OCI-M2 (cell line): ENCODE measurements around the gene RNASEH2A.

ENCODE experiments used
- DNase-seq: peaks from one replicate; lab custom pipeline; 2025; ENCODE audit not compliant: unreplicated experiment; lab: John Stamatoyannopoulos, UW

The RNASEH2A gene

DNA sequence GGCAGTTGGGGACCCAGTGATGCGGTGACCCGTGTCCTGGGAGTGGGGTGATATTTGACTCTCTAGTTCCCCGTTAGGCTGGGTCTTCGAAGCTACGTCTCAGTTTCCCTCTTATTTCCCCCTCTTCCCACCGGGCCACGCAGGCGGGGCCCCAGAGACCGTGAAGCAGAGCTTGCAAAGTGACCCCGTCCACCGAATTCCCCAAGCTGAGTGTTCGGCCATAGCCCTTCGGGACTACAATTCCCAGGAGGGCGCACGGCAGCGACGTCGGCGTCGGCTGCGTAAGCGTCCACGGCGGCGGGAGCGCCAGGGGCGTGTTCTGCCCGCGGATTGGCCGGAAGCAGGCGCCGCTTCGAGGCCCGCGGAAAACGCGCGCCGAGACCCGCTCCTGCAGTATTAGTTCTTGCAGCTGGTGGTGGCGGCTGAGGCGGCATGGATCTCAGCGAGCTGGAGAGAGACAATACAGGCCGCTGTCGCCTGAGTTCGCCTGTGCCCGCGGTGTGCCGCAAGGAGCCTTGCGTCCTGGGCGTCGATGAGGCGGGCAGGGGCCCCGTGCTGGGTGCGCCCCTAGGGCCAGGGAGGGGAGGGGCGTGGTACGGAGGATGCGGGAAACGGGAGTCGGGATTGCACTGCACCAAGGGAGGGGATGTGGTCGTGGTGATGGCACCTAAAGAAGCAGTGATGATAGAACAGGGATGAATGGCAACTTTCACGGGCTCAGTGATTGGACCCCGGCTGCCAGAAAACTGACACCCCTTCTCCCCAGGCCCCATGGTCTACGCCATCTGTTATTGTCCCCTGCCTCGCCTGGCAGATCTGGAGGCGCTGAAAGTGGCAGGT is at the start of gene RNASEH2A:
RNASEH2A (plus strand) TSS at position 343 of the 840 bp plus-strand sequence; CDS start at position 433, 90 bp downstream.
- no peak for DNase-seq

DNA sequence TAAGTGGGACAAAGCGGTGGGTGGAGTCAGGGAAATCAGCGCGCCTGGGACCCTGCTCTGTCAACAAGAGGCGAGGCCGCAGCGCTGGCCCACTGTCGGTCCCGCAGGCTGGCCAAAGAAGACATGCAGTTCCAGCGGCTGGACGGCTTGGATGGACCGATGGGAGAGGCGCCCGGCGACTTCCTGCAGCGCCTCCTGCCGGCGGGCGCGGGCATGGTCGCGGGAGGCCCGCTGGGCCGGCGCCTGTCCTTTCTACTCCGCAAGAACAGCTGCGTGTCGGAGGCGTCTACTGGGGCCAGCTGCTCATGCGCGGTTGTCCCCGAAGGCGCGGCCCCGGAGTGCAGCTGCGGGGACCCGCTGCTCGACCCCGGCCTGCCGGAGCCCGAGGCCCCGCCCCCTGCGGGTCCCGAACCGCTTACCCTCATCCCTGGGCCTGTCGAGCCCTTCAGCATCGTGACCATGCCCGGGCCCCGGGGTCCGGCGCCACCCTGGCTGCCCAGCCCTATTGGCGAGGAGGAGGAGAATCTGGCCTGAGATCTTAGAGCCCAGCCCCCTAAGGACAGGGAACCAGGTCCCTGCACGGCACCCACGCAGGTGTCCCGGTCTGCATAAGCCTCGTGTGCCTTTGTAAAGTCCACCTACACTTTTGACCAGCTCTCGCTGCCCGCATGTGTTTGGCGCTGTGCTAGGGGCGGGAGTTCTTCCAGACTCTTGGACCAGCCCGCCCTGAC is 48.7 kb upstream of the RNASEH2A start:
- no peak for DNase-seq

DNA sequence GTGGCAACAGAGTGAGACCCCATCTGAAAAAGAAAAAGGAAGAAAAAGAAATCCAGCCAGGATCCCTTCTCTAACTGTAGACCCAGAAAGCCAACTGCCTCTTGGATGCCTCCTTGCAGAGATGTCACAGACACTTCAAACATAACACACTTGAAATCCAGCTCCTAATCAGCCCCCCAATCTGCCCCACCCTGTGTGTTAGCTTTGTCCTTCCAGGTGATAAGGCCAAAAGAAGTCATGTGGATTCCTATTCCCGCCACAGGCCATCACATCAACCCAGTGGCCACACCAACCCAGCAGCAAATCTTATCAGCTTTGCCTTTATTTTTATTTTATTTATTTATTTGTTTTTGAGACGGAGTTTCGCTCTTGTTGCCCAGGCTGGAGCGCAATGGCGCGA is 46.7 kb upstream of the RNASEH2A start:
- no peak for DNase-seq

DNA sequence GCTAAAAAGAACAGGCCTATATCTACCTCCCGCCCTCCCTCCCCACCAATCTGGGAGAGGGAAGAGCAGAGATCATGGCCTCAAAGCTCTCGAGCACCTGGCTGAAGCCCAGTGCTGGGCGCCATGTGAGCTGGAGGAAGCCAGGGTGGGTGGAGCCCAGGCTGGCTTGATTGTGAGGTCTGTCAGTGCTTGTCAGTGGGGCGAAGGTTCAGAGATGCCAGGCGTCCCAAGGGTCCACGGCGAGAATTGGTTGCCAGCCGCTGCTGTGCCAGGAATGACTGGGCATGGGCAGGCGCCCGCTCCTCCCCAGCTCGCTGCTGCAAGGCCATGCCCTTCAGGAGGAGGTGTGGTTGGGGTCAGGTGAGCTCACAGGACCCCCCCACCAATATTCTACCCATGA is 43.3 kb upstream of the RNASEH2A start:
- DNase-seq, result no peak

DNA sequence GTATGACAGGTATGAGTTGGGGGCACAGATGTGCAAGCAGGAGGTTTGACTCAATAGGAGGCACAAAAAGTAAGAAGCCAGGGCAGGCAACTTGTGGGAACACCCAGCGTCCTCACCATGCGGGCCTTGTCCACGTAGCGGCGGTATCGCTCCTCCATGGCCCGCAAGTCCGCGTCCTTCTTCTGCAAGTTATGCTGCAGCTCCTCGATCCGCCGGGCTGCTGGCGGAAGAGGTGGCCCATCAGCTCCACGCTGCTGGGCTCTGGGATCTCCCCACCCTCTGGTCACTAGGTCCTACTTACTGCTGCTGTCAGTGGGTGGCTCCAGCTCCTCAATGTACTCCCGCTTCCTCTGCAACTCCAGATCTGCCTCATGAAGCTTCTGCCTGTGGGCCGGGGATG is 41.7 kb upstream of the RNASEH2A start:
- DNase-seq, result no peak

DNA sequence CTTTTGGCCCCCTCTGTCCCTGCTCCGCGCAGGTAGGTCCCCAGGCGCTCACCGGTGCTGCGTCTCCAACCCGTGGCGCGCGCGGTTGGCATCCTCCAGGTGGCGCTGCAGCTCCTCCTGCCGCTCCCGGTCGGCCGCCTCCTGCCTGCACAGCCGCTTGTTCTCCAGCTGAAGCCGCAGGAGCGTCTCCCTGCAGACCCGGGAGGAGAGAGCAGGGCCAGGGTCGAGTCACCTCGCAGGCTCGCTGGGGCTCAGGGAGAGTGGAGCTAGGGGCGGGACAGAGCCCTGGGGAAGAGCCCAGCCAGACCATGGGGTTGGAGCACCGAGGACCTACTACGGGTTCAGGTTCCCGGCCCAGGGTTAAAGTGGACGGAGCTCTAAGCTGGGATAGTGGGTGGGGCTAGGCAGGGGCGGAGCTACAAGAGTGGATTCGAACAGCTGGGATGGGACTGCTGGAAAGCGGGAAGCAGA is 40.3 kb upstream of the RNASEH2A start:
- DNase-seq, result no peak

DNA sequence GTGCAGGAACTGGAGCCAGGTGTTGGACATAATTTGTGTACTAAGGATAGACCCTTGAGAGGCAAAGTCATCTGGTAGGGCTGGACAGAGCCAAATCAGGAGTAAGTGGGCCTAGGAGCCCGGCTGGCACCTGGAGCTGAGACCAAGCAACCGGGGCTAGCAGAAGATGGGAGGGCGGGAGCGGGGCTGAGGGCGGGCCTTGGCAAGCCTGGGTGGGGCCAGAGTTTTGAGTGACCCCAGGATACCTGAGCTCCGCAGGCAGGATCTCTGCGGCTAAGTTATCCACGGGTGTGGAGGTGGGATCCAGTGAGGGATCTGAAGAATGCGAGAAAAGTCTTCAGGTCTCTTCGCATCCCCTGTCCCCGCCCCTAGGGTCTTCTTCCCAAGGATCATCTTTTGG is 39.2 kb upstream of the RNASEH2A start:
- DNase-seq, result no peak

DNA sequence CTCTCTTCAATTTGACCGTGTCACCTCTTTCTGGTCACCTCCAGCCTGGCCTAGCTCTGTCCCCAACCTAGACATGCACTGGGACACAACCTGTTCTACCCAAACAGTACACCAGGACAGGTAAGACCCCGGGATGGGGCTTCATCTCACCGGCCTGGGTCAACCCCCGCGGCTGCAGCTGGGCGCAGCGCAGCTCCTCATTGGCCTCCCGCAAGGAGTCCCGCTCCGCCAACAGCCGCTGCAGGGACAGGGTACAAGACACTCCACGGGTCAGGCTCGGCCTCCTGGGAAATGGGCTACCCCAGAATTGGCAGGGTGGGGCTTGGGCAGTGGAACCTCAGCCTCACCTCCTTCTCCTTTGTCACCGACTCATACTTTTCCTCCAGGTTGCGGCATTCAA is 38.7 kb upstream of the RNASEH2A start:
- DNase-seq, result no peak

DNA sequence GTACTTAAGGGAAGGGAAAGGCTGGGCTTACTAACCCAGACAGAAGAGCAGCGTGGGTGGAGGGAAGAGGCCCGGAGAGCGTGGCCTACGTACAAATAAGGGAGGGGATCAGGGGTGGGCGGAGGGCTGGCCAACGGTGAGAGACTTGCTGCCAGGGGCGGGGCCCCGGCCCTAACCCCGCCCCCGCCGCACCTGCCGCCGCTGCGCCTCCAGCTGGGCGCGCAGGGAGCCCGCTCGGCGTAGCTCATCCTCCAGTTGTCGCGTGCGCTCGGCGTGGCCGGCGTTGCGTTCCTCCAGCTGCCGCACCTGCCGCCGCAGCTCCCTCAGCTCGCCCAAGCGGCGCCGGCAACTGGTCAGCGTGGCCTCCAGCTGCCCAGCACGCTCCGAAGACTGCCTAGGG is 36.7 kb upstream of the RNASEH2A start:
- no peak for DNase-seq

DNA sequence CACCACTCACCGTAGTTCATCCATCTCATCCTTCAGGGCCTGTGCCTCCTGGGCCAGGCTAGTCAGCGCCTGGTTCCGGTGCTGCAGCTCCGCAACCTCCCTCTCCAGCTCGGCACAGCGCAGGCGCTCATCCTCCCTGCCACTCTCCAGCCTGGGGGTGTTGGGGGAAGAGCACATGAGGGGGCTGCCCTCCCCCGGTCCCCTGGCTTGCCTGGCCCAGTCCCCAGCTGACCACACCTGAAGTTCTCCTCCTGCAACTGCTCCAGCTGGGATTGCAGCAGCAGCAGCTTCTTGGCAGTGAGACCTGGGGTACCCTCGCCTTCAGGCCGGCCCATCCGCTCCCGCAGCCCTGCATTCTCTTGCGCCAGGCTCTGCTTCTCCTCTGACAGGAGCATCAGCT is 35.5 kb upstream of the RNASEH2A start:
- DNase-seq, result no peak

DNA sequence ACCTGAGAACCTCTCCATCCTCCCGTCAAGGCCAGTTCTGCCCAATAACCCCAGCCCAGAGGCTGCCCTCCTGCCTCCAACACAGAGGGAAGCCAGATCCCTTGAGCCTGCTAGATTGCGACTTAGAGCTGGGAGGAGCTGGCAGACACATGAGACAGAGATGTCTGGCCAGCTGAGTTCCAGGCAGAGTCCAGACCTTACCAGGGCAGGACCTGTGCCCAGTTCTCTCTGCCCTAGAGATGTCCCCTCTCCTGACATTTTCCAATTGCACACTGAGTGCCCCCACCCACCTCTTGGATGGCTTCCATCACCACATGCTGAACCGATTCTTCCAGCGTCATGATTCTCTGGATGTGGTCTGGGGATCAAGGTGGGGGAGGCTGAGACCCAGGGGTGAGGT is 34.1 kb upstream of the RNASEH2A start:
- DNase-seq, result no peak

DNA sequence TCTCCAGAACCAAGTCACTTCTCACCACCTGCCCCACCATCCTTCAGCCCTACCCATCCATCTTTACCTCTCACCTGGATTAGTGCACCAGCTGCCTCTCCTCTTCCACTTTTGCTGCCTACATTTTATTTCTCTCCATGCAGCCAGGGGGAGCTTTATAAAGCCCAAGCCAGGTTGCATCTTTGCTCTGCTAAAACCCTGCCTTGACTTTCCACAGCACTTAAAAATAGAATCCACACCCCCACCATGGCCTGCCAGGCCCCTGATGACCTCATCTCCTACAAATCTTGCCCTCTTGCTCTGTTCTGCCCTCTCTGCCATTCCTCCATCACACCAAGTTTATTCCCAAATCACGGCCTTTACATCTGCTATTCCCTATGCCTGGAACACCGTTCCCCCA is 32.8 kb upstream of the RNASEH2A start:
- DNase-seq, result no peak

DNA sequence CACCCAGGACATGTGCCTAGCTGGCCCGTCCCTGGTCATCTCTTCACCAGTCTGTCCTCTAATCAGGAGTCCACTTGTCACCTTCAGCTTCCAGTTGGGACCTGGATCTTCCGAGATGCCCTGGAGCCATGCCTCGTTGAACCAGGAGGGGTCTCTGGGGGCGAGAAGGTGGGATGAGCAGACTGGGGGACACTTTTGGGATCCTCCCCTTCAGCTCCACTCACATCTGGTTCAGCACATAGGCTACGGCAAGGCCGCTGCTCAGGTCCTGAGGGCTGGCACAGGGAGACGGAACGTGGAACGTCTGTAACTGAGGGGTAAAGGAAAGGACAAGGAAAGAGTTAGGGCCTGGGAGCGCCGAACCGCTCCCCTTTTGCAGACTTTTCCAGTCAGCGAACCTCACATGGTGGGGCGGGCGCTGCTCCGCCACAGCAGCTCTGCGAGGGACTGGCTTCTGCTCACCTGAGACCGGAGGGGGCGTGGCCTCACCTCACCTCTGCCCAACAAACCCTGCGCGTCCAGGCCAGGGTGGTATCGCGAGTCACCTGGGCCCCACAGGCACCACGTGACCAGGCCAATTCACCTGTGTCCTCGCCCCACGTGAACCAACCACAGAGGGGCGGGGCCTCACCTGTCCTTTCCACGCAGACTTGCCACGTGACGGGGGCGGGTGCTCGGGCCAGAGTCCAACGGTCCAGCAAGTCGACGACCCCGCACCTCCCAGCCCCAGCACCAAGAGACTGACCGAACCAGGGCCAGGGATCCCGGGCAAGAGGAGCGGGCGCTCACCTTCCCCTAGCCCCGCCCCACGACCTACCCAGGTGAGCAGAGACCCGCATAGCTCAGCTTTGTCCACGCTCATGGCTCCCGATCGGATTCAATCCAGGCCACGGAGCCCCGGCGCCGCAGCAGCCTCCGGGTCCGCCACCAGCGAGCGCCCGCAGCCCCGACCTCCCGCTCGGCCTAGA is 31.5 kb upstream of the RNASEH2A start, which contains the start of gene HOOK2:
HOOK2 (minus strand) TSS at position 965 of the 968 bp plus-strand sequence; CDS start at position 862, 103 bp downstream.
- no peak for DNase-seq

DNA sequence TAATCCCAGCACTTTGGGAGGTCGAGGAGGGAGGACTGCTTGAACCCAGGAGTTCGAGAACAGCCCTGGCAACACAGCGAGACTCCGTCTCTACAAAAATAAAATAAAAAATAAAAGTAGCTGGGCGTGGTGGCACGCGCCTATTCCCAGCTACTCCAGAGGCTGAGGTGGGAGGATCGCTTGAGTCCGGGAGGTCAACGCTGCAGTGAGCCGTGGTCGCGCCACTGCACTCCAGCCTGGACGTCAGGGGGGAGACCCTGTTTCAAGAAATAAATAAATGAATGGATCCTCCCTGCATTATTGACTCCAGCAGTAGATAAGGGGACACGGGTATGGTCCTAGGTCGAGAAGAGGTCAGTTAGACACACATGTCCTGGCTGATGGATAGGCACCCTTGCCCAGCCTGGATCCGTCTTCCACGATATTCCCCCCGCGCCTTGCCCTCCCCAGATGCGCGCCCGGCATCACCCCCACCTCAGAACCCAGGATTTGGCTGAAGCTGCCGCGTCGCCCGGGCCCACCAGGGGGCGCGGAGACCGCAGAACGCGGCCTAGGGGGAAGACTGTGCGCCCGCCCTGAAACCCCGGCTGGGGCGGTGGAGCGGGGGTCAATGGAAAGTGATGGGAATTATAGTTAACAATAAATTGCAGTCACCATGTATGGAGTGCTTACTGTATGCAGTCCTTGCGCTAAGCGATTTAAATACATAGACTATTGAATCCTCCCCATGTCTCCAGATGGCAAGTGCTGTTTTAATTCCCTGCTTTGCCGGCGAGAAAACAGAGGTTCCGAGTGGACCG is 29.0 kb upstream of the RNASEH2A start:
- no peak for DNase-seq

DNA sequence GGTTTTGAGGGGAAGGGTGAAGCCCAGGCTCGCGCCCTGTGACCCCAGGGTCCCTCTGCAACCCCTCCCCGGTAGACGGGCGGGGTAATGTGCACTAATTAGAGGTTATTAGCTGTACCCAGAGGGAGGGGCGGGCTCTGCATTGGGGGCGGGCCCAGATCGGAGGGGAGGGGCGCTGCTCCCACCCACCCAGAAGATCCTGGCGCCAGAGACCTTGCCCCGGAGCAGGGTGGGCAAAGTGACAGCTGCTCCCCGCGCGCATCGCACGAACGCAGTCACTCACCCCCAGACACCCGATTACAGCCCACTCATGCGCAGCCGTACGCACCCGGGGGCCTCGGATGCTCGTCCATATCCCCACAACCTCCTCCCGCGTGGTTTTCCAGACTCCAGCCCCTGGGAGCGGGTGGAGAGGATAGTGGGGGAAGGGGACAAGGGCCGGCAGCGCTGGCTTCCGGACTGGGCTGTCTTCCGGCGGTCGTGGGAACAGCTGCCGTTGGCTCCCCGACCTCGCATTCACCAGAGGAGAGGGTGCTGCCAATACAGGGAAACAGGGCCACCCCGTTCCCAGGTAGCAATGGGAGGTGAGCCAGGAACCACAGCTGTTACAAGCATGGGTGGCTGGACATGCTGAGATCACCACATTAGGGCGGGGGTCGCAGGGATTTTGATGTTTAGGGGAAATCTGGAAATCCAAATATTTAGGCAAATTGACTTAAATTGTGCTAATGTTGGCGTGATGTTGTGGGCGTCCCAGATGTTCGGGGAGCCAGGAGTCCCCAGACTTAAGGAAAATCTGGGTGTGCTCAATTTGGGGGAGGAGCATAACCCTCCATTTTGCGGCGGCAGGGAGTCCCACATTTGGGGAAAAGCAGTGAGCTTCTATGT is 28.1 kb upstream of the RNASEH2A start:
- DNase-seq, result no peak

DNA sequence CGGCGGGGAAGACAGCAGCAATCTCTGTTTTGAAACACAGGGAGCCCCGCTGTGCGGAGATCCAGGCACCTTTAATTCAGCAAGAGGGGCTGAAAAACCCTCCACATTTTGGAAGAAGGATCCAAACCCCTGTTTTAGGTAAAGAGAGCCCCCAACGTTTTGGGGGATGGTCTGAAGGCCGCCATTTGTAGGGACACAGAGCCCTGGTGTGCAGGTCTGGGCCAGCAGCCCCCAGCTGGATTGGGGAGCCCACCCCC is 27.6 kb upstream of the RNASEH2A start:
- no peak for DNase-seq

DNA sequence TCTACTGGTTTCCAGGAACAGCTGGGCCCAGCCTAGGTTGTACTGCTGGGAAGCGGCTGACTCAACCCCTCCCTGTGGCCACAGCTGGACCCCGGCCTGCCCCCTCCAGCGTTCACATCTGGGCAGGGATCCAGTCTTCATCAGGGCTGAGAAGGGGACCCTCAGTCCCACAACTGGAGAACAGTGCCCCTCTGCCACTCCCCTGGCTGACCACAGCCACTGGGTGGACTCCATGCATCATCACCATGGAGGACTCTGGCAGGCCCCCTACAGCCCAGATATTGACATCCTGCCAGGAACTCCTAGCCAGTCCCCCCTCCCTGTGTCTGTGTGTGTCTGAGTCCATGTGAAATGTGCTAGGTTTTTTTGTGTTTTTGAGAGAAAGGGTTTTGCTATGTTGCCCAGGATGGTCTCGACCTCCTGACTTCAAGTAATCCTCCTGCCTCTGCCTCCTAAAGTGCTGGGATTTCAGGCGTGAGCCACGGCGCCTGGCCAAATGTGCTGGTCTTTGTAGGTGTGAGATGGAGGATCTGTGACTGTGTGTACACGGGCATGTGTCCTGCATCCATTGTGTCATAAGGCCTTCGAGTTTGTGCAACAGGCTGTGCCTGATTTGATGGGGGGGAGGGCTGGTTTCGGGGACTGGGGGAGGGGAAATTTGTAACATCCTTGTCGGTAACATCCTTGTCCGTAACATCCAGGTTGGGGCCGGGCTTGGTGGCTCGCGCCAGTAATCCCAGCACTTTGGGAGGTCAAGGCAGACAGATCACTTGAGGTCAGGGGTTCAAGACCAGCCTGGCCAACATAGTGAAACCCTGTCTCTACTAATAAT is 27.0 kb upstream of the RNASEH2A start:
- no peak for DNase-seq

DNA sequence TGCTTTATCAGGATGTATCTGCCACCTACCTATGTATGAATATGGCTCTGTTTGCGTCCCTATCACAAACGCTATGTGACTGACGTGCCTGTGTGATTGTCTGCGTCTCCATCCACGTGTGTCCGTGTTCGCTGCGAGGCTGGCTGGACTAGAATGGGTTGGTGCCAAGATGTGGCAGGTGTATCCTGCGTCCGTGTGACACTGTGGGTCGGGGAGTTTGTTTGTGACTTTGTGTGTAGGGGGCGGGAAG is 24.3 kb upstream of the RNASEH2A start:
- no peak for DNase-seq
